DOHH2 (cell line): ENCODE results near the gene CTNND1.

Experiments
- H3F3A ChIP-seq: fragments of 200-600 bp; sonication (generic), shearing (Covaris generic); 2 replicates; pipeline ENCODE4 v1.6.0; 2016; ENCODE audit warnings: antibody characterized with exemption, mild to moderate bottlenecking; ENCODE audit not compliant: control insufficient read depth, insufficient read depth
- H3K27ac ChIP-seq: fragments of 200-600 bp; sonication (generic); 2 replicates; pipeline ENCODE4 v1.5.1; 2014; ENCODE audit warnings: low read depth, mild to moderate bottlenecking, low read length, moderate library complexity
- H3K27me3 ChIP-seq: fragments of 200-600 bp; sonication (generic); 2 replicates; pipeline ENCODE4 v1.6.1; 2014; ENCODE audit warnings: mild to moderate bottlenecking, low read length, mixed read lengths; ENCODE audit not compliant: control insufficient read depth
- H3K36me3 ChIP-seq: fragments of 200-600 bp; sonication (generic); 2 replicates; pipeline ENCODE4 v1.6.1; 2014; ENCODE audit warnings: mild to moderate bottlenecking, low read length, moderate library complexity, mixed read lengths; ENCODE audit not compliant: control insufficient read depth
- H3K4me1 ChIP-seq: fragments of 200-600 bp; sonication (generic); 2 replicates; pipeline ENCODE4 v1.6.1; 2014; ENCODE audit warnings: mild to moderate bottlenecking, low read length, mixed read lengths; ENCODE audit not compliant: control insufficient read depth
- H3K4me2 ChIP-seq: fragments of 200-600 bp; sonication (generic); 2 replicates; pipeline ENCODE4 v1.6.0; 2014; ENCODE audit warnings: mild to moderate bottlenecking, low read length, moderate library complexity
- H3K4me3 ChIP-seq: fragments of 200-600 bp; sonication (generic); 2 replicates; pipeline ENCODE4 v1.5.1; 2014; ENCODE audit warnings: mild to moderate bottlenecking, low read length, mixed read lengths
- H3K79me2 ChIP-seq: fragments of 200-600 bp; sonication (generic); 2 replicates; pipeline ENCODE4 v1.6.1; 2014; ENCODE audit warnings: mild to moderate bottlenecking, low read length, mixed read lengths; ENCODE audit not compliant: control insufficient read depth
- H3K9me2 ChIP-seq: fragments of 200-600 bp; sonication (generic); replicated peaks from 2 replicates; pipeline ENCODE4 v1.6.1; 2014; ENCODE audit warnings: mild to moderate bottlenecking, low read length, mixed read lengths; ENCODE audit not compliant: control insufficient read depth
- H3K9me3 ChIP-seq: fragments of 200-600 bp; sonication (generic); 2 replicates; pipeline ENCODE4 v1.6.1; 2014; ENCODE audit warnings: antibody characterized with exemption, low read length, mixed read lengths; ENCODE audit not compliant: control insufficient read depth, insufficient read depth
- H4K20me1 ChIP-seq: fragments of 200-600 bp; sonication (generic); 2 replicates; pipeline ENCODE4 v1.6.0; 2014; ENCODE audit warnings: low read depth, mild to moderate bottlenecking, antibody characterized with exemption, low read length, moderate library complexity; ENCODE audit not compliant: control insufficient read depth, insufficient read depth
- CTCF ChIP-seq: fragments of 200-600 bp; sonication (generic); IDR thresholded peaks from one replicate; pipeline ENCODE4 v1.5.1; 2014; ENCODE audit warnings: antibody characterized with exemption, mild to moderate bottlenecking, low read depth, low read length; ENCODE audit not compliant: poor library complexity, severe bottlenecking
- EZH2phosphoT487 ChIP-seq: fragments of 200-600 bp; sonication (generic); IDR thresholded peaks from 2 replicates; pipeline ENCODE4 v1.6.1; 2017; ENCODE audit warnings: borderline replicate concordance, mild to moderate bottlenecking, antibody characterized with exemption, low read length, moderate library complexity, mixed read lengths

The CTNND1 gene

DNA sequence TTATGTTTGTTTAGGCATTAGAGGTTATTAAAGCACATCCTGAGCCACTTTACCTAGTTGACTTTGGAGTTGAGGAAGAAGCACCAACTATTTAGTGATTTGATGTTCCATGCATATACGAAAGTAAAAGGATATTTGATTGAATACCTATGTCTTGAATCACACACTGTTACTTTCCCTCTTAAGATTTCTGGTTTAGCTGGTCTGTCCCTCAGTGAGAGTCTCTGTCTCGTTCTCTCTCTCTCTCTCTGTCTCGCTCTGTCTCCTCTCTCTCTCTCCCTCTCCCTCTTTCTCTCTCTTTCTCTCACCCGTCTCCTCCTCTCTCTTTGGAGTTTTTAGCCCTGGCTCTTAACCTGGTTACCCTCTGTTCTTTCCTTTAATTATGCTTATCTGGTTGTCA is 11.0 kb downstream of the CTNND1 start:
- Histone ChIP-seq H3K9me3 (no peaks in the 10 kb centered on the region), H4K20me1 (no peaks in the 10 kb centered on the region), H3K4me3 (no peak overlapping the region), H3K36me3 (no peaks in the 10 kb centered on the region), H3K9me2 (no peaks in the 10 kb centered on the region), H3F3A (no peaks in the 10 kb centered on the region), H3K4me2 (no peak overlapping the region), H3K79me2 (peaks cover 60% of the 10 kb centered on the region), H3K27me3 (no peaks in the 10 kb centered on the region), H3K4me1 (peaks cover 5% of the 10 kb centered on the region), H3K27ac (no peak overlapping the region)
- TF ChIP-seq CTCF (no peak), EZH2phosphoT487 (no peak)

GRCh38 chr11:57773026-57773598 is 11.5 kb downstream of the CTNND1 start:
- no peaks in the 10 kb centered on the region for H3K36me3 ChIP-seq
- peaks cover 5% of the 10 kb centered on the region for H3K4me1 ChIP-seq
- H3K27me3 ChIP-seq, result no peaks in the 10 kb centered on the region
- H3F3A ChIP-seq, result no peaks in the 10 kb centered on the region
- no peaks in the 10 kb centered on the region for H3K9me3 ChIP-seq
- no peak overlapping the region for H3K4me2 ChIP-seq
- H3K27ac ChIP-seq, result no peak overlapping the region
- peaks cover 62% of the 10 kb centered on the region for H3K79me2 ChIP-seq
- H3K4me3 ChIP-seq, result no peak overlapping the region
- no peaks in the 10 kb centered on the region for H4K20me1 ChIP-seq
- no peaks in the 10 kb centered on the region for H3K9me2 ChIP-seq
- no peak for TF ChIP-seq EZH2phosphoT487
- no peak for TF ChIP-seq CTCF

DNA sequence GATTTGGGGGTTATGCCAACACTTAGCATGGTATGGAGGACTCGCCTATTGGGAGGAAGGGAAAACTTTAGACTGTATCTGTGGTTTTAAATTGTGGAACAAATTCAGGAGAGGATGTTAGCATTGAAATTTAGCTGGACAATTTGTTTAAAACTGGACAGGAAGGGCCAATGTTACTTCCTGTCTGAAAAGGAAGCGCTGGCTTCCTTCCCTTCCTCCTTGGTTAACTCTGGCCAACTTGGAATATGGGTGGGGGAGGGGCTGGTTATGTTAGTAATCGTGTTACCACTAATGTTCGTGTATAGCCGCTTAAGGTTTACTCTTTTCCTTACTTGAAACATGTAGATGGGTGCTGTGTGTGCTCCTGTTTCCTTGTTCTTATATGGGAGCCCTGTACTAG is 13.9 kb downstream of the CTNND1 start:
- Histone ChIP-seq H3K27ac (no peak overlapping the region), H3K4me1 (peaks cover 8% of the 10 kb centered on the region), H3K4me2 (no peak overlapping the region)

More for the DNA sequence above, 13.9 kb downstream of the CTNND1 start:
- H4K20me1 ChIP-seq, result no peaks in the 10 kb centered on the region
- H3K79me2 ChIP-seq, result peaks cover 67% of the 10 kb centered on the region
- no peaks in the 10 kb centered on the region for H3K9me2 ChIP-seq
- TF ChIP-seq EZH2phosphoT487, result no peak
- TF ChIP-seq CTCF, result no peak
- no peak overlapping the region for H3K4me3 ChIP-seq
- H3K36me3 ChIP-seq, result no peaks in the 10 kb centered on the region
- H3K9me3 ChIP-seq, result no peaks in the 10 kb centered on the region
- no peaks in the 10 kb centered on the region for H3K27me3 ChIP-seq
- no peaks in the 10 kb centered on the region for H3F3A ChIP-seq
